Liver (tissue), 3 donors: ENCODE measurements around the gene TP53TG5.

ENCODE experiments used
- ATF3 ChIP-seq: IDR thresholded peaks from 2 replicates; pipeline ENCODE4 v1.6.1; 2016; ENCODE audit warnings: antibody characterized with exemption
- CTCF ChIP-seq: fragments of 150-350 bp; IDR thresholded peaks from 2 replicates; pipeline ENCODE4 v1.5.1; 2017; ENCODE audit warnings: improper control_type of control experiment, low read depth, low read length; ENCODE audit not compliant: missing input control
- JUND ChIP-seq, 2 donors: IDR thresholded peaks; 2 replicates each; pipeline ENCODE4 v1.6.1; 2016; ENCODE audit warnings: antibody characterized with exemption in 2 of 2
- TAF1 ChIP-seq: conservative IDR thresholded peaks from 2 replicates; pipeline ENCODE4 v1.6.1; 2016; ENCODE audit warnings: antibody characterized with exemption, mild to moderate bottlenecking
- TF ChIP-seq, protein P1 (sequence below): IDR thresholded peaks from 2 replicates; pipeline ENCODE4 v1.6.1; 2016; ENCODE audit warnings: antibody characterized with exemption
- TF ChIP-seq, protein P2 (sequence below): IDR thresholded peaks from 2 replicates; pipeline ENCODE4 v1.6.1; 2016; ENCODE audit warnings: antibody characterized with exemption, mild to moderate bottlenecking
- donor health status: healthy.
- donor health status: healthy.

DNA sequence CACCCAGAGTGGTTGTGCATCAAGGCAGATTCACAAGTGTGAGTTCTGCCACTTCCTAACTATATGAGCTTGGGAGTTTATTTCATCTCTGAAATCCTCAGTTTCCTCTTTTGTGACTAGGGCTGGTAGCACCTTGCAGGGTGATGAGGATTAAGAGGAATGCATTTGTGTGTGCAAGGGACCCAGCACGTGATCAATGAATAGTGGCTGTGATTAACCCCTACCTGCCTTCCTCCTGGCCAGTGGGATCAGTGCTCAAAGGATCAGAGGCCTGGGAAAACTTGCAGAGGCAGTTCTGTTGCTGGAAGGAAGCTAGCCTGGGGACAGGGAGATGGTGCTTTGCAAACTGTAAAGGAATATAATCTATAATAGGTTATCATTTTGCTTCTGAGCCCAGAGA, 37.2 kb downstream of the TP53TG5 start:
- TF ChIP-seq CTCF = no peak
- no peak for TF ChIP-seq TAF1
- TF ChIP-seq, protein P1, sequence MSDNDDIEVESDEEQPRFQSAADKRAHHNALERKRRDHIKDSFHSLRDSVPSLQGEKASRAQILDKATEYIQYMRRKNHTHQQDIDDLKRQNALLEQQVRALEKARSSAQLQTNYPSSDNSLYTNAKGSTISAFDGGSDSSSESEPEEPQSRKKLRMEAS = no peak
- no peak for TF ChIP-seq JUND (IDR thresholded peaks at IDR 0.05)
- TF ChIP-seq ATF3 = no peak
- TF ChIP-seq, protein P2, sequence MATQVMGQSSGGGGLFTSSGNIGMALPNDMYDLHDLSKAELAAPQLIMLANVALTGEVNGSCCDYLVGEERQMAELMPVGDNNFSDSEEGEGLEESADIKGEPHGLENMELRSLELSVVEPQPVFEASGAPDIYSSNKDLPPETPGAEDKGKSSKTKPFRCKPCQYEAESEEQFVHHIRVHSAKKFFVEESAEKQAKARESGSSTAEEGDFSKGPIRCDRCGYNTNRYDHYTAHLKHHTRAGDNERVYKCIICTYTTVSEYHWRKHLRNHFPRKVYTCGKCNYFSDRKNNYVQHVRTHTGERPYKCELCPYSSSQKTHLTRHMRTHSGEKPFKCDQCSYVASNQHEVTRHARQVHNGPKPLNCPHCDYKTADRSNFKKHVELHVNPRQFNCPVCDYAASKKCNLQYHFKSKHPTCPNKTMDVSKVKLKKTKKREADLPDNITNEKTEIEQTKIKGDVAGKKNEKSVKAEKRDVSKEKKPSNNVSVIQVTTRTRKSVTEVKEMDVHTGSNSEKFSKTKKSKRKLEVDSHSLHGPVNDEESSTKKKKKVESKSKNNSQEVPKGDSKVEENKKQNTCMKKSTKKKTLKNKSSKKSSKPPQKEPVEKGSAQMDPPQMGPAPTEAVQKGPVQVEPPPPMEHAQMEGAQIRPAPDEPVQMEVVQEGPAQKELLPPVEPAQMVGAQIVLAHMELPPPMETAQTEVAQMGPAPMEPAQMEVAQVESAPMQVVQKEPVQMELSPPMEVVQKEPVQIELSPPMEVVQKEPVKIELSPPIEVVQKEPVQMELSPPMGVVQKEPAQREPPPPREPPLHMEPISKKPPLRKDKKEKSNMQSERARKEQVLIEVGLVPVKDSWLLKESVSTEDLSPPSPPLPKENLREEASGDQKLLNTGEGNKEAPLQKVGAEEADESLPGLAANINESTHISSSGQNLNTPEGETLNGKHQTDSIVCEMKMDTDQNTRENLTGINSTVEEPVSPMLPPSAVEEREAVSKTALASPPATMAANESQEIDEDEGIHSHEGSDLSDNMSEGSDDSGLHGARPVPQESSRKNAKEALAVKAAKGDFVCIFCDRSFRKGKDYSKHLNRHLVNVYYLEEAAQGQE = no peak
